ENCODE data around the gene UBE2D1. TPM values are rescaled to one million over a fixed set of nuclear protein-coding genes. Genes with fewer than 3 reads are reported as not detected.

Gene UBE2D1
- total RNA-seq, 1 experiment from 2014 or later, result 24.6 TPM

GRCh38 chr10:58319599-58319998, 15.2 kb upstream of the UBE2D1 start:
- ChIA-PET POLR2A (no interaction called here), CTCF (no interaction called here)
- Mint-ChIP-seq H3K27me3 (ENCODE audit: low read depth) (no peaks in the 10 kb centered on the region; the same call in 1 of the 2 replicates), H3K36me3 (no peaks in the 10 kb centered on the region), H3K4me1 (0 out of 2 replicates have a peak, but pooled peaks cover 2% of the 10 kb centered on the region), H3K4me3 (no peak overlapping the region), H3K9me3 (no peaks in the 10 kb centered on the region), H3K27ac (no peak overlapping the region)
- TF ChIP-seq, protein P1, sequence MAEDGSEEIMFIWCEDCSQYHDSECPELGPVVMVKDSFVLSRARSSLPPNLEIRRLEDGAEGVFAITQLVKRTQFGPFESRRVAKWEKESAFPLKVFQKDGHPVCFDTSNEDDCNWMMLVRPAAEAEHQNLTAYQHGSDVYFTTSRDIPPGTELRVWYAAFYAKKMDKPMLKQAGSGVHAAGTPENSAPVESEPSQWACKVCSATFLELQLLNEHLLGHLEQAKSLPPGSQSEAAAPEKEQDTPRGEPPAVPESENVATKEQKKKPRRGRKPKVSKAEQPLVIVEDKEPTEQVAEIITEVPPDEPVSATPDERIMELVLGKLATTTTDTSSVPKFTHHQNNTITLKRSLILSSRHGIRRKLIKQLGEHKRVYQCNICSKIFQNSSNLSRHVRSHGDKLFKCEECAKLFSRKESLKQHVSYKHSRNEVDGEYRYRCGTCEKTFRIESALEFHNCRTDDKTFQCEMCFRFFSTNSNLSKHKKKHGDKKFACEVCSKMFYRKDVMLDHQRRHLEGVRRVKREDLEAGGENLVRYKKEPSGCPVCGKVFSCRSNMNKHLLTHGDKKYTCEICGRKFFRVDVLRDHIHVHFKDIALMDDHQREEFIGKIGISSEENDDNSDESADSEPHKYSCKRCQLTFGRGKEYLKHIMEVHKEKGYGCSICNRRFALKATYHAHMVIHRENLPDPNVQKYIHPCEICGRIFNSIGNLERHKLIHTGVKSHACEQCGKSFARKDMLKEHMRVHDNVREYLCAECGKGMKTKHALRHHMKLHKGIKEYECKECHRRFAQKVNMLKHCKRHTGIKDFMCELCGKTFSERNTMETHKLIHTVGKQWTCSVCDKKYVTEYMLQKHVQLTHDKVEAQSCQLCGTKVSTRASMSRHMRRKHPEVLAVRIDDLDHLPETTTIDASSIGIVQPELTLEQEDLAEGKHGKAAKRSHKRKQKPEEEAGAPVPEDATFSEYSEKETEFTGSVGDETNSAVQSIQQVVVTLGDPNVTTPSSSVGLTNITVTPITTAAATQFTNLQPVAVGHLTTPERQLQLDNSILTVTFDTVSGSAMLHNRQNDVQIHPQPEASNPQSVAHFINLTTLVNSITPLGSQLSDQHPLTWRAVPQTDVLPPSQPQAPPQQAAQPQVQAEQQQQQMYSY (CRISPR knock-in tag; IDR thresholded peaks at IDR 0.05), result no peak
- TF ChIP-seq NFATC4 (CRISPR knock-in tag; IDR thresholded peaks at IDR 0.05) (no peak), NFE2L1 (CRISPR knock-in tag; IDR thresholded peaks at IDR 0.05) (no peak), TEAD1 (CRISPR knock-in tag; IDR thresholded peaks at IDR 0.05) (no peak), MYBL2 (CRISPR knock-in tag; IDR thresholded peaks at IDR 0.05) (no peak), FOXP4 (CRISPR knock-in tag; IDR thresholded peaks at IDR 0.05) (no peak), EMX1 (CRISPR knock-in tag; IDR thresholded peaks at IDR 0.05) (no peak), CTCF (IDR thresholded peaks at IDR 0.05) (no peak), ZNF219 (CRISPR knock-in tag; IDR thresholded peaks at IDR 0.05; ENCODE audit: borderline replicate concordance) (no peak), PREB (CRISPR knock-in tag; IDR thresholded peaks at IDR 0.05; ENCODE audit: borderline replicate concordance) (no peak), SMAD3 (CRISPR knock-in tag; IDR thresholded peaks at IDR 0.05; ENCODE audit: borderline replicate concordance) (no peak), CREB1 (CRISPR knock-in tag; IDR thresholded peaks at IDR 0.05) (no peak), PRRX2 (CRISPR knock-in tag; IDR thresholded peaks at IDR 0.05) (no peak), ZNF317 (CRISPR knock-in tag; IDR thresholded peaks at IDR 0.05; ENCODE audit: borderline replicate concordance, low read depth) (no peak), TEAD4 (CRISPR knock-in tag; IDR thresholded peaks at IDR 0.05) (no peak), ZNF671 (CRISPR knock-in tag; IDR thresholded peaks at IDR 0.05) (no peak), JUN (CRISPR knock-in tag; IDR thresholded peaks at IDR 0.05) (no peak), ZMAT4 (CRISPR knock-in tag; IDR thresholded peaks at IDR 0.05) (no peak)
- TF ChIP-seq, protein P2, sequence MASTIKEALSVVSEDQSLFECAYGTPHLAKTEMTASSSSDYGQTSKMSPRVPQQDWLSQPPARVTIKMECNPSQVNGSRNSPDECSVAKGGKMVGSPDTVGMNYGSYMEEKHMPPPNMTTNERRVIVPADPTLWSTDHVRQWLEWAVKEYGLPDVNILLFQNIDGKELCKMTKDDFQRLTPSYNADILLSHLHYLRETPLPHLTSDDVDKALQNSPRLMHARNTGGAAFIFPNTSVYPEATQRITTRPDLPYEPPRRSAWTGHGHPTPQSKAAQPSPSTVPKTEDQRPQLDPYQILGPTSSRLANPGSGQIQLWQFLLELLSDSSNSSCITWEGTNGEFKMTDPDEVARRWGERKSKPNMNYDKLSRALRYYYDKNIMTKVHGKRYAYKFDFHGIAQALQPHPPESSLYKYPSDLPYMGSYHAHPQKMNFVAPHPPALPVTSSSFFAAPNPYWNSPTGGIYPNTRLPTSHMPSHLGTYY (CRISPR knock-in tag; IDR thresholded peaks at IDR 0.05), result no peak
- no peak for DNase-seq (ENCODE audit: low spot score)
- ATAC-seq, result no peak
